AG09319 (cell line): Measurements from ENCODE around the gene GAS5.

Experiments used
- DNase-seq: peaks from one replicate; pipeline ENCODE4 v3.0.0-alpha.2; 2010; ENCODE audit warnings: low read depth; ENCODE audit errors: extremely low read depth
- TF ChIP-seq, protein P1 (sequence below): IDR thresholded peaks from 2 replicates; pipeline ENCODE4 v1.5.1; 2011; ENCODE audit warnings: low read depth, mild to moderate bottlenecking, inconsistent platforms, low read length, moderate library complexity

Gene GAS5

GRCh38 chr1:173867753-173868265 is at the start of gene GAS5:
TSS of gene GAS5 (minus strand) at chr1:173867989.
- TF ChIP-seq, protein P1, sequence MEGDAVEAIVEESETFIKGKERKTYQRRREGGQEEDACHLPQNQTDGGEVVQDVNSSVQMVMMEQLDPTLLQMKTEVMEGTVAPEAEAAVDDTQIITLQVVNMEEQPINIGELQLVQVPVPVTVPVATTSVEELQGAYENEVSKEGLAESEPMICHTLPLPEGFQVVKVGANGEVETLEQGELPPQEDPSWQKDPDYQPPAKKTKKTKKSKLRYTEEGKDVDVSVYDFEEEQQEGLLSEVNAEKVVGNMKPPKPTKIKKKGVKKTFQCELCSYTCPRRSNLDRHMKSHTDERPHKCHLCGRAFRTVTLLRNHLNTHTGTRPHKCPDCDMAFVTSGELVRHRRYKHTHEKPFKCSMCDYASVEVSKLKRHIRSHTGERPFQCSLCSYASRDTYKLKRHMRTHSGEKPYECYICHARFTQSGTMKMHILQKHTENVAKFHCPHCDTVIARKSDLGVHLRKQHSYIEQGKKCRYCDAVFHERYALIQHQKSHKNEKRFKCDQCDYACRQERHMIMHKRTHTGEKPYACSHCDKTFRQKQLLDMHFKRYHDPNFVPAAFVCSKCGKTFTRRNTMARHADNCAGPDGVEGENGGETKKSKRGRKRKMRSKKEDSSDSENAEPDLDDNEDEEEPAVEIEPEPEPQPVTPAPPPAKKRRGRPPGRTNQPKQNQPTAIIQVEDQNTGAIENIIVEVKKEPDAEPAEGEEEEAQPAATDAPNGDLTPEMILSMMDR = no peak
- DNase-seq = peak; percentile 99

DNA sequence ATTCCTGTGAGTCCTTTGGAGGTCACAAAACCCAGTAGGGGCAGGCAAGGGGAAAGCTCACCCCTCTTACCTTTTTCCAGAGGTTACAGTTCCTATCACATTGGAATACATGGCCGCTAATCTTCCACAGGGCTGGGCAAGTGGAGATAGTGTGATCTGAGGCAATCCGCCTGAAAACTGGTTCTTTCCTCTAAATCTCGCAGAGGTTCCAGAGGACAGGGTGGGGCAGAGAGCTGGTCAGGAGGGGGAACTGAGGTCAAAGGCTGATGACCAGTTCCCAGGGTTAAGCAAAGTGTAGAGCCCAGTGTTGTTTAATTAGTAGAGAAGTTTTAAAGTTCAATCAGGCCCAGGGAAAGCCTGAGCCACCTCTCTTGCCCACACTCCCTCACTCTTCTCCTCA is 49.4 kb upstream of the GAS5 start, which contains the start of gene SERPINC1:
TSS of gene SERPINC1 (minus strand) at position 179 of the 400 bp plus-strand sequence. CDS start at position 111, 68 bp downstream.
- TF ChIP-seq, protein P1 = no peak
- no peak for DNase-seq

DNA sequence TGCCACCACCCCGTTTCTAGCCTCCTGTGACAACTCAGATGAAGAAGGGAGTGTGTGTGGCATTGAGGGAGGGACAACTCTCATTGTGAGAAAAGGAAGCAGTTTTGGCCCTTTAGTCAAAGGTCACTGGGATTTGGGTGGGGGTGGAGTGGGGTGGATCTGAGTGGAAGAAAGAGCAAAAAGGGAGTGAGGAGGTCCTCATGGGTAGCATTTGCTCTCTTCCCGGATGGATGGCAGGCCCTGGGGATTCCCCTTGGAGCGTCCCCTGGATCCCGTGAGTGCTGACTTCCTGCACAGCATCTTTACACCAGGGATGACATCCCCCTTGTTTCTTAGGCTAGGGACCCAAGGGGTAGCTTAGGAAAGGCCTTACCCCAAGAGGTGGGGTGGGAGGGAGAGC is 48.9 kb upstream of the GAS5 start:
- no peak for DNase-seq
- TF ChIP-seq, protein P1 = no peak

DNA sequence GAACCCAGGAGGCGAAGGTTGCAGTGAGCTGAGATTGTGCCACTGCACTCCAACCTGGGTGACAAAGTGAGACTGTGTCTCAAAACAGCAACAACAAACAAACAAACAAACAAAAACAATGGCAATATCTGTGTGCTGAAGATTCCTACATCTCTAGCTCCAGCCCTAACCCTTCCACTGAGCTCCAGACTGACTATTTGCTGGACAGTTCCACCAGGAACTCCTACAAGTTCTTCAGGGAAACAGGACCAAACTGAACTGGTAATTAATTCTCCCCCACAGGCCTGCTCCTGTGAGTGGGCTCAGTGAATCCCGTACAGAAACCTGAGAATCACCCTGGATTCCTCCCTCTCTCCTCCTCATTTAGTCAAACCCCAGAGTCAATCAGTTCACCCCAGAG is 47.8 kb upstream of the GAS5 start:
- no peak for DNase-seq
- TF ChIP-seq, protein P1 = no peak

DNA sequence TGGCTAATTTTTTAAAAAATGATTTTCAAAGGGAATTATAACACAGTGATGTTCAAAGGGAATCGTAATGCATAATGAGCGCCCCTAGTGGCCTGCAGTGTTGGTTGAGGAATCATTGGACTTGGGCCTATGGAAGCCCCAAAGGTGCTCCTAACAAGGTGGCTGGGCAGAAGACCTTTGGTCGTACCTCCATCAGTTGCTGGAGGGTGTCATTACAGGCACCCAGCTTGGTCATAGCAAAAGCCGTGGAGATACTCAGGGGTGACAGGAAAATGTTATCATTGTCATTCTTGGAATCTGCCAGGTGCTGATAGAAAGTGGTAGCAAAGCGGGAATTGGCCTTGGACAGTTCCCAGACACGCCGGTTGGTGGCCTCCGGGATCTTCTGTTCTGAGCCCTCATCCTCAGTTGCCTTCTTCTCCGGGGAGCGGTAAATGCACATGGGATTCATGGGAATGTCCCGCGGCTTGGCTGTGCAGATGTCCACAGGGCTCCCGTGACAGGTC is 46.6 kb upstream of the GAS5 start:
- DNase-seq = no peak
- TF ChIP-seq, protein P1 = peak; percentile 36

- TF ChIP-seq, protein P1 = no peak
Measured at GRCh38 chr1:173913111-173913510, 45.3 kb upstream of the GAS5 start.

DNA sequence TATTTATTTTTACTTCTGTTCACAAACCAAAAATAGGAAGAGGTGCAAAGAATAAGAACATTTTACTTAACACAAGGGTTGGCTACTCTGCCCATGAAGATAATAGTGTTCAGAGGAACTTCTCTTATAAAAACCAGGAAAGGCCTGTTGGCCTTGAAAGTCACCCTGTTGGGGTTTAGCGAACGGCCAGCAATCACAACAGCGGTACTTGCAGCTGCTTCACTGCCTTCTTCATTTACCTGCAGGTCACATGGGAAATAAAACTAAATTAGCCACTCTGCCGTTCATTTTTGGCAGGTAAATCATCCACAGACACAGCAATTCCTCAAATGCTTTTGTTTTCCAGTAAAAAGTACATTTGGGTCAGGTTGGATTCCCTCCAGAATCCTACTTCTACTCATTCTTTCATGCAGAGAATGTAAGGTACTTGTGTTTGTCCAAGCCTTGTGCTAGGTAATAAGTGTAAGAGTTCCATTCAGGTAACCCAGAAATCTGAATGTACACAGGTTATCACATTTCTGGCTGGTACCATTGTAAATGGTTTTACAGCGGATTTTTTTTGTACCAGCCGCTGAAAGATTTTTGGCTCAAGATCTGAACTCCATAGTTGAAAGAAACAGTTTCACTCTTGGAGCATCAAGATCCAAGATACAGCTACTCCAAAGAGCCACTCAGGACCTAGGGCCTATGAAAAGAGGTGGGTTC is 36.2 kb upstream of the GAS5 start:
- TF ChIP-seq, protein P1 = no peak
- DNase-seq = no peak

More at GRCh38 chr1:173913111-173913510, 45.3 kb upstream of the GAS5 start:
- no peak for DNase-seq
